Effector memory CD4-positive, alpha-beta T cell (primary cell): Measurements from ENCODE around the gene SLC4A4.

Source experiments
- DNase-seq, 3 donors: peaks; one replicate each; pipeline ENCODE4 v3.0.0-alpha.2; 2020
- H3K27ac ChIP-seq: 2 replicates; pipeline ENCODE4 v1.7.0; 2013; ENCODE audit warnings: mild to moderate bottlenecking, low read length, moderate library complexity; ENCODE audit not compliant: insufficient read depth, poor library complexity, severe bottlenecking
- H3K27me3 ChIP-seq: replicated peaks from 2 replicates; pipeline ENCODE4 v1.7.0; 2013; ENCODE audit warnings: mild to moderate bottlenecking, low read length; ENCODE audit not compliant: insufficient read depth, control insufficient read depth, poor library complexity, severe bottlenecking
- H3K36me3 ChIP-seq: 2 replicates; pipeline ENCODE4 v1.7.0; 2013; ENCODE audit warnings: mild to moderate bottlenecking, low read length, moderate library complexity; ENCODE audit not compliant: control insufficient read depth, insufficient read depth
- H3K4me1 ChIP-seq: 2 replicates; pipeline ENCODE4 v1.7.0; 2013; ENCODE audit warnings: low read length, mild to moderate bottlenecking; ENCODE audit not compliant: control insufficient read depth, insufficient read depth, poor library complexity, severe bottlenecking
- H3K4me3 ChIP-seq: 2 replicates; pipeline ENCODE4 v1.7.0; 2013; ENCODE audit warnings: low read length, low read depth, mild to moderate bottlenecking; ENCODE audit not compliant: insufficient read depth, poor library complexity, severe bottlenecking
- H3K9me3 ChIP-seq: 2 replicates; pipeline ENCODE4 v1.7.0; 2013; ENCODE audit warnings: mild to moderate bottlenecking, low read length, moderate library complexity; ENCODE audit not compliant: control insufficient read depth
- total RNA-seq, 3 donors: gene quantifications; one replicate each; lab custom pipeline; 2026; lab: John Stamatoyannopoulos, UW

Gene SLC4A4
- total RNA-seq: 5.9 to 18.2 (median 6.0) reads per million in 3 donors

GRCh38 chr4:71338846-71339593 lies at the start of gene SLC4A4:
Gene SLC4A4 (plus strand): TSS chr4:71339020.
- no peak for DNase-seq
- no peak within 1 kb of the TSS for H3K4me3 ChIP-seq
- no peaks in the 10 kb centered on the region for H3K4me1 ChIP-seq
- no peaks in the 10 kb centered on the region for H3K9me3 ChIP-seq
- no peaks in the 10 kb centered on the region for H3K27me3 ChIP-seq
- no peak within 1 kb of the TSS for H3K27ac ChIP-seq
- no peaks in the 10 kb centered on the region for H3K36me3 ChIP-seq

- H3K27ac ChIP-seq: no peak overlapping the region
- H3K4me1 ChIP-seq: no peaks in the 10 kb centered on the region
- H3K9me3 ChIP-seq: no peaks in the 10 kb centered on the region
- no peaks in the 10 kb centered on the region for H3K36me3 ChIP-seq
- DNase-seq: no peak
- no peaks in the 10 kb centered on the region for H3K27me3 ChIP-seq
- no peak overlapping the region for H3K4me3 ChIP-seq
Observed at GRCh38 chr4:71290074-71290473, 48.7 kb upstream of the SLC4A4 start.

- DNase-seq: no peak
- Histone ChIP-seq H3K9me3 (no peaks in the 10 kb centered on the region), H3K4me3 (no peak overlapping the region), H3K4me1 (no peaks in the 10 kb centered on the region), H3K36me3 (no peaks in the 10 kb centered on the region), H3K27me3 (no peaks in the 10 kb centered on the region), H3K27ac (no peak overlapping the region)
Observed at GRCh38 chr4:71290476-71290875, 48.3 kb upstream of the SLC4A4 start.

GRCh38 chr4:71292228-71292627 lies 46.6 kb upstream of the SLC4A4 start:
- Histone ChIP-seq H3K27me3 (no peaks in the 10 kb centered on the region), H3K4me3 (no peak overlapping the region), H3K4me1 (no peaks in the 10 kb centered on the region), H3K27ac (no peak overlapping the region), H3K36me3 (no peaks in the 10 kb centered on the region), H3K9me3 (no peaks in the 10 kb centered on the region)
- DNase-seq: no peak

GRCh38 chr4:71293705-71294104 lies 45.1 kb upstream of the SLC4A4 start:
- no peak overlapping the region for H3K27ac ChIP-seq
- no peaks in the 10 kb centered on the region for H3K36me3 ChIP-seq
- H3K9me3 ChIP-seq: no peaks in the 10 kb centered on the region
- no peaks in the 10 kb centered on the region for H3K27me3 ChIP-seq
- no peak for DNase-seq
- no peak overlapping the region for H3K4me3 ChIP-seq
- no peaks in the 10 kb centered on the region for H3K4me1 ChIP-seq

GRCh38 chr4:71294301-71294700 lies 44.5 kb upstream of the SLC4A4 start:
- no peak overlapping the region for H3K4me3 ChIP-seq

GRCh38 chr4:71296945-71297344 lies 41.9 kb upstream of the SLC4A4 start:
- Histone ChIP-seq H3K27ac (no peak overlapping the region), H3K36me3 (no peaks in the 10 kb centered on the region), H3K4me1 (no peaks in the 10 kb centered on the region), H3K9me3 (no peaks in the 10 kb centered on the region), H3K27me3 (no peaks in the 10 kb centered on the region), H3K4me3 (no peak overlapping the region)
- DNase-seq: no peak

More at GRCh38 chr4:71294301-71294700, 44.5 kb upstream of the SLC4A4 start:
- no peaks in the 10 kb centered on the region for H3K36me3 ChIP-seq
- no peak overlapping the region for H3K27ac ChIP-seq
- H3K27me3 ChIP-seq: no peaks in the 10 kb centered on the region
- no peak for DNase-seq
- no peaks in the 10 kb centered on the region for H3K9me3 ChIP-seq
- no peaks in the 10 kb centered on the region for H3K4me1 ChIP-seq

GRCh38 chr4:71300362-71300761 lies 38.5 kb upstream of the SLC4A4 start:
- no peaks in the 10 kb centered on the region for H3K9me3 ChIP-seq
- no peaks in the 10 kb centered on the region for H3K36me3 ChIP-seq
- DNase-seq: no peak
- no peak overlapping the region for H3K27ac ChIP-seq
- H3K27me3 ChIP-seq: no peaks in the 10 kb centered on the region
- H3K4me3 ChIP-seq: no peak overlapping the region
- H3K4me1 ChIP-seq: no peaks in the 10 kb centered on the region

- Histone ChIP-seq H3K4me1 (no peaks in the 10 kb centered on the region), H3K36me3 (no peaks in the 10 kb centered on the region), H3K9me3 (no peaks in the 10 kb centered on the region), H3K4me3 (no peak overlapping the region), H3K27me3 (no peaks in the 10 kb centered on the region), H3K27ac (no peak overlapping the region)
- DNase-seq: no peak
Observed at GRCh38 chr4:71300964-71301363, 37.9 kb upstream of the SLC4A4 start.

GRCh38 chr4:71303287-71303686 lies 35.5 kb upstream of the SLC4A4 start:
- no peaks in the 10 kb centered on the region for H3K9me3 ChIP-seq
- no peak for DNase-seq
- H3K4me3 ChIP-seq: no peak overlapping the region
- no peaks in the 10 kb centered on the region for H3K36me3 ChIP-seq
- H3K27me3 ChIP-seq: peaks cover 2% of the 10 kb centered on the region
- H3K27ac ChIP-seq: no peak overlapping the region
- no peaks in the 10 kb centered on the region for H3K4me1 ChIP-seq
